SKM-1 treated with dmso at 0.1 percent for 144 hours (cell line): ENCODE data around the gene UBA6.
"Not testable (repeated sequence)": the region's sequence is repeated elsewhere in the genome, so short reads cannot be mapped to it uniquely, and the experiment has no call there.

ENCODE experiments used
- DNase-seq: peaks from one replicate; lab custom pipeline; 2025; ENCODE audit not compliant: unreplicated experiment; lab: John Stamatoyannopoulos, UW

UBA6 gene

DNA sequence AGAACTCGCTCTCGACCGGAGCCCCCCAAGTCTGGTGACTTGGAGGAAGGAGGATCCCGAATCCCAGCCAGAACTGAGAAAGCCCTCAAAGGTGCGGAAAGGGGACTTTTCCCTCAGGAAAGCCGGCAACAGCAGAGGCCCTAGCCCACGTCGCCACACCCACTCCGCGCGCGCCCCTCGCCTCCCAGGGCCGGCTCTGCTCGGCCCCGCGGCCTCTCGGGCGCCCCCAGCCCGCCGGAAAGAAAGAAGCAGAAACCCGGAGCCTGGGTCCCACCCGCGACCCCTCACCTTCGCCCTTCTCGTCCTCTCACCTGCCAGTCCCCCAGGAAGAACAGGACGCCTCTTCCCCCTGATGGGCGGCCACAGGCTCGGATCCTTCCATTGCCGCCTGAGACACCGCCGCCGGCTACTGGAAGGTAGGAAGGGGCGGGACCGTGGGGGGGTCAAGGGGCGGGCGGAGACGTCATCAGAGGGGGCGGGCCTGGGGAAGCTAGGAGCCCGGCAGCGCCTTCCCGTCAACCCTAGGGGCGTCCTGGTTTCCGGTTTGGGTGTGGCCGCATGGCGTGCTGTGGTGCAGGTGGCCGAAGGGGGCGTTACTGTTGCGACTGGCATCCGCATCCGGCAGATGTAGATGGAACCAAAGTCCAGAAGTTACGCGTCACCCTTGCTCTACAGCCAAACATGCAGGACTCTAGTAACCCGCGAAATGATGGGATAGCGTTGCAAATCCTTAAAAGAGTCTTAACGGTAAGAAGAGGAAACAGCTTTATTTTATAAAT lies at the start of gene UBA6:
TSS of gene UBA6 (minus strand) at position 418 of the 779 bp plus-strand sequence. CDS start at position 382, 36 bp downstream.
- peak; percentile 93 for DNase-seq

DNA sequence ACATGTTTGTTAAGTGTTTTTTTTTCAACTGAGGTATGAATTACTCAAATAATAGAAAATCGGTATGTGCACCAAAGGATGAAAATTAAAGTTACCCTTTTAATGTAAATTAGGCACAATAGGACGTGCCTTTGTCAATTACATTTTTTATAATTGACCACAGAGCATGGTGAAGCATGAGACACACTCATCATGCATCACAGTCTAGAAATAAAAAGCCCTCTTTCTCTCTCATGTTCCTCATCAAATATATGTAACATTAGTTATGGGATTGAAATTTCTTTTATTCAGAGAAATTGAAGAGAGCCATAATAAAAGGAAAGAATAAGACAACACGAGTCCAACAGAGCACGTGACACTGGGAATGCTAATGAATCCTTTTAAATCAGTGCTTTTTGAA lies 49.7 kb upstream of the UBA6 start:
- DNase-seq = no peak

DNA sequence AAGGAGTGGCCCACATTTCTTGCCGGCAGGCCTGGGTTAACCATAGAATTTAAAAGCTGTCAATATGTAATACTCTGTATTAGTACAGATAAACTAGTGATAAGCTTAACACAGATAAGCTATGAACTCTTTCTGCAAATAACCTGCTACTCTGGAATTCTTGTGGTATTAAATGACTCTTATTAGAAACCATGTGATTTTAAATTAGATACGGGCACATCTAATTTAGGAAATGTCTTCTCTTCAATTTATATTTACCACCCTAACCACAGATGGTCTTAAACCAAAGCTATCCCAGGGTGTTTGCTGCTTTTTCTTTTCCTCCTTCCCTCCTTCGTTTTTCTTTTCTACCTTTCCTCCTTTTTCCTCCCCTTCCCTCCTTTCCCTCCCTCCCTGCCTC lies 48.3 kb upstream of the UBA6 start:
- no peak for DNase-seq

DNA sequence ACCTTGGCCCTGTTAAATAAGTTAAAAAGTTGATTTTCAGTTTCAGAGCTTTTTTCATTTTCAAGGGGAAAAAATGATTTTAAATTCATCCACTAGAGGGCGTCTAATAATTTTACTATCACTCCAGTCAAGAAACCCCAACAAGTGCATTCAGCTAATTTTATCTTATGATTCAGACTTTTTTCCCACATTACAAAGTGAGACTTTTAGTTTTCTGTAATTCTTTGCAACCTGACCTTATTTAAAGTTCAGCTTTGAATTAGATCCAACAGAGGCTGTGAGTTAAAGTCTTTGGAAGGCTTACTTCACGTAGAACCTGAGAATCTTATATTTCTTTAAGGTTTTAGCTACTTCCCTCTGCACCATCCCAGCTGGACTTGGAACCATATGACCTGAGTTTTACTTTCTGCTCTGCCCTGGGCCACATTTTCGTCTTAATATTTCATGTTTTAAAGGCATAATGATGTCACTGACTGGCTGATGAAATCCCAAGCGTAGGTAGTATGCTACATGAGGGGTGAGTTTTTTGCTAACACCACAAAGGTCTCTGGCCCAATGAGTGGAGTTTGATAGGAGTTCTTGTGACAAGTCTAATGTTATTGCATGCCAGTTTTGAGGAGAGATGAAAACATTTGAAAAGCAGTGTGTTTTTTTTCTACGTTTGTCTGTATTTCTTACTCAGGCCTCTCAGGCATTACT lies 46.0 kb upstream of the UBA6 start:
- peak; percentile 49 for DNase-seq

DNA sequence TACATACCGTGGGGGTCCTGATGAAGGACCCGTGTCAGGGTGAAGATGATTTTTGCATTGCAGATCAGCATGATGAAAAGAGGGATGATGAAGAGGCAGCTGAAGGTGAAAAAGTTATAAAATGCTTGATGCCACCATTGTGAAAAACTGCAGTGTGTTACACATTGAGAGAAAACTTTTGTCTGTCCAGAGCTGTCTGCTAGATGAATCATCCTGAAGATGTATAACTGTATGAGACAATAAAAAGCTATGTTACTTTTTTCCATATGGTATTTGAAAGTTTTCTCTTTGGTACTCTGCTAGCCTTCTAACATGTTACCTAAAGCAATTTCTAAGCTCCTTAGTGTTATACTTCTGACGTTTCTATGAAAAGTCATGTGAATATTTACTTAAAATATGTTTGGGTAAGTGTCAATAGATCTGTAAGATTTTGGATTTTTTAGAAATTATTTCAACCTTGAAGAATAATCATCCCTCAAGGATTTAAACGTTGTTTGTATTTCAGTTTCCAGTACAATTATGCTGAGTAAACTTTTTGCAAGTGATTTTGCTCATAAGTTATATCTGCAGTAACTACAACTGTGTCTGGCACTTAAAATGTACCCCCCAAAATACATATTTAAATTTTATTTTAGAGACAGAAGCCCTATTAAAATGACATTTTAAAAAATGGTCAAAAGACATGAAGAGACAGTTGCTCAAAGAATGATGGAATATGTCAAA lies 43.8 kb upstream of the UBA6 start:
- no peak for DNase-seq

DNA sequence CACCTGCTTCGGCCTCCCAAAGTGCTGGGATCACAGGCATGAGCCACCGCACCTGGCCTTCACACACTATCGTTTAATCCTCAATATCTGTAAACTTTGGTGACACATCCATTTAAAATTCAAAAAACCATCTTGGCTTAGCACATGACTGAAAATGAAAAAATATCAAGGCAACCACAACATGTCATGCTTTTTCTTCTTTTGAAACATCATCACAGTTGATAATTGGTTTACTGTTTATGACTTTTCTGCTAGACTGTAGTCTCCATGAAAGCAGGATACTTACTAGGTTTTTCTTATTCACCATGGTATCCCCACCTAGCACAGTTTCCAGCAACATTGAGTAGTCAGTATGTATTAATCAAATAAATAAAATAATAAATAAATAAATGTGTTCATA lies 42.2 kb upstream of the UBA6 start:
- DNase-seq = no peak

DNA sequence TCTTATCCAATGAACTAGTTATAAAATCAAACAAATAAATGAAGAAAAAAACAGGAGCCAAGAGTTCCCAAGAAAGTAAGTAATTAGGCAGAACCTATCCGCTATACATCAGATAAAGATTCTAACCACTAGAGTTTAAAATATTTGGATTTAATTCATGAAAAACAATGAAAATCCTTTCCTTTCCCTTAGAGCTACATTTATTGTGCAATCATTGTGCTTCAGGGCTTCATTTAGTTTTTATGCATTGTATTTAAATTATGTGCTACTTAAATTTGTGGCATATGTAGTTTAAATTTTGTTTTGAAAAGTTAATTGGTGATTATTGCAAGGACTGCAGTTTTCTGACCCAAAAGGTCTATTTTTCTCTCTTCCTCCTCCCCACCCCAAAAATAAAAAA lies 35.3 kb upstream of the UBA6 start:
- DNase-seq = no peak

DNA sequence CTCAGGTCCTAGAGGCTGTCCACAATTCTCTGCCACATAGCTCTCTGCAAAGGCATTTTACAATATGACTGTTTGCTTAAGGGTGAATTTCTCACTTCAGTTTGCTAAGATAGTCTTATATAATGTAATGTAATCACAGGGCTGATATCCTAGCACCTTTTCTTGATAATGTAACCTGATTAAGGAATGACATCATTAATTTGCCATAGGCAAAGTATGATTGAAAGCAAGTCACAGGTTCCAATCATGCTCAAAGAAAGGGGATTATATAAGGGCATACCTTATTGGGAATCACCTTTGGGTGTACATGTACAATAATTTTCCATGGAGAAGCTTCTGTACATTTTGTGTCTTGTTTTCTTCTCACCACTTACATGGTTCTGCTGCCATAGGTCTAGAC lies 34.4 kb upstream of the UBA6 start:
- DNase-seq = no peak

DNA sequence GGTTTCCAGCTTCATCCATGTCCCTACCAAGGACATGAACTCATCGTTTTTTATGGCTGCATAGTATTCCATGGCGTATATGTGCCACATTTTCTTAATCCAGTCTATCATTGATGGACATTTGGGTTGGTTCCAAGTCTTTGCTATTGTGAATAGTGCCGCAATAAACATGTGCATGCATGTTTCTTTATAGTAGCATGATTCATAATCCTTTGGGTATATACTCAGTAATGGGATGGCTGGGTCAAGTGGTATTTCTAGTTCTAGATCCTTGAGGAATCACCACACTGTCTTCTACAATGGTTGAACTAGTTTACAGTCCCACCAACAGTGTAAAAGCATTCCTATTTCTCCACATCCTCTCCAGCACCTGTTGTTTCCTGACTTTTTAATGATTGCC lies 29.6 kb upstream of the UBA6 start:
- DNase-seq = not testable (repeated sequence)

DNA sequence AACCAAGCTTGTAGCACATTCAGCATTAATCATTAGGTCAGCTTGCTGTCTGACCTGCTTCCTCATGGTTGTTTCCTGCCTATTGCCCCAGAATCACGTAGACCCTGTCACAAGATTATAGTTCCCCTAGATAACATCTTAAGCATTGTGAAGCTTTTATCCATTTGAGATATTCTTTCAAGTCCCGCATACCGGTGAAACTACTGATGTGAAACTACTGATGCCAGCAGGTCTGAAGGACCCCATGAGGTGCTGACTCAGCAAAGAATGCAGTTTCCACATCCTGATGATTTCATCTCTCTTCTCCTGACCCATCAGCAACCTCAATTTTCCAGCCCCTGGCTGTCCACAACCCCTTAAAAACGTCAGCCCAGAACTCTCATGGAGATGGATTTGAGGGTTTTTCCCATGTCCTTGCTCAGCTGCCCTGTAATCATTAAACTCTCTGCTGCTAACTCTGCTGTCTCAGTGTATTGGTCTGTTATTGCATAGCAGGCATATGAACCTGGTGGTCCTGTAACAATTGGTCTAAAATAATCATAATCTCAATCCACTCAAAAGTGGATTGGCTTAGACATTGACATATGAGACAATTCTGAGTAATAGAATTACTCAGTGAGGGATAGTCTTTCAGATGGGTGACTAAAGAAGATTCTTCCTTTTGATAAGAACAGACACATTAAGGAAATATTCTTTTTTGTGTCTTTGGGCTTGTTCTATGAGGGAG lies 26.3 kb upstream of the UBA6 start:
- DNase-seq = no peak

DNA sequence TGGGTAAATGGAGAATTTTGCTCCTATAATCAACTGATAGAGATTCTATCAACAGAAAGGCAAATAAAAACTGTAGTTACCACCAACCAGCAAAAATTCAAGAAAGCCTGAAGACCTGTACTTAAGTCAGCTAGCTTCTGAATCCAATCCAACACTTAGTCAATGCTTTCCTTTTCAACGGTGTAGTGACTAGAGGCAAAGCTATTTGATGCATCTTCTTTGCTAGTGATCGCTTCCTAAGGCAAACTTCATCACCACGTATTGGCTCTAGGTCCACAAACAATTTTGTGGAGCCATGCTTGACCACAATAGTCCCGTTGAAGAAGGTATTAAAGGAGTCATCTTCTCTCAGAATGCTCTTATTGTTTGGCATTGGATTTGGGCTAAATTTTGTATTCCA lies 25.0 kb upstream of the UBA6 start:
- DNase-seq = no peak

DNA sequence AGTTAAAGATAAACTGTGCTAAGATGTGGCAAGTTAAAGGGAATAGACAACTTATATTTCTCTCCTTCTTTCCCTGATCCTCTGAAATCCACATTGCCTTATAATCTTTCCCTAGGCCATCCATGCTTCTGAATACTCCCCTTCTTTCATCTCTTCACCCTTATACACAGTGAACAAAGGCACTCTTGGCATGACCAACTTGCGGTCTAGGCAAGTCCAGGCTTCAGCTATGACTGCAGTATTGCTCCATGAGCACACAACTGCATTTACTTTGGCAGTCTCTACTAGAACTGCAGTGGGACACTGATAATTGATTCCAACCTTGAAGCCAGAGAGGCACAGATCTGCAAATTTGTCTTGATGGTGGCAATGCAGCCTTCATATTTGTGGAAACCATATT lies 24.2 kb upstream of the UBA6 start:
- DNase-seq = no peak

DNA sequence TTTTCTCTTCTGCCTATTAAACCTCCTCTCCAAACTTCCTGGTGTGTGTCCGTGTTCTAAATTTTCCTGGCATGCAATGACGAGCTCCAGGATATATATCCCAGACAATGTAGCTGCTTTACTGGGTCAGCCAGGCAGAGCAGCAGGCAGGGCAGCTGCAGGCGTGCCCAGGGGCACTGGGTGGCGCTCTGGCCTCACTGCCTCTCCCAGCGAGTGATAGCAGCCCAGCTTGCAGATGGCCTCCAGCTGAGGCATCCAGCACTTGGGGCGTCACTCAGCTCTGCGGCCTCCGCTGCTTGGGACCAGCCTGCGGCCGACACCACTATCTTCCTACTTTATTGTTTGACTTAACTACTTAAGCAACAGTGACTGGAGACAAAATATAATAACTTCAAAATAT lies 23.0 kb upstream of the UBA6 start:
- no peak for DNase-seq

DNA sequence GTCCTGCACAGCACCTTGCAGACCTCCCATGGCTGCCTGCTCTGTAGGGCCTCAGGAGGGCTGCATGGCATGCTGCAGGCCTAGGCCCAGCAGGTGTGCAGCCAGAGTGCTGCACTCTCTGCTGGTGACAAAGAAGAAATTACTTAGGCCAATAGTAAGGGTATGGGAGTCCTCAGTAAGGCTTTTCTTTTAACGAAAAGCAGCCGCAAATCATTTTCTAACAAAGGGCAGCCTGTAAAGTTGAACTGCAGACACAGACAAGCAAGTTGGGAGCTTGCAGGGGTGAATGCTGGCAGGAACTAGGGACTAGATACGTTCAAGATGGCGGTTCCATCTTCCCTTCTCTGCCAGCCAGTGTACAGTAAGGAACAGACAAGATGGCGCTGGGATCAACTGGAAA lies 22.4 kb upstream of the UBA6 start:
- DNase-seq = no peak

DNA sequence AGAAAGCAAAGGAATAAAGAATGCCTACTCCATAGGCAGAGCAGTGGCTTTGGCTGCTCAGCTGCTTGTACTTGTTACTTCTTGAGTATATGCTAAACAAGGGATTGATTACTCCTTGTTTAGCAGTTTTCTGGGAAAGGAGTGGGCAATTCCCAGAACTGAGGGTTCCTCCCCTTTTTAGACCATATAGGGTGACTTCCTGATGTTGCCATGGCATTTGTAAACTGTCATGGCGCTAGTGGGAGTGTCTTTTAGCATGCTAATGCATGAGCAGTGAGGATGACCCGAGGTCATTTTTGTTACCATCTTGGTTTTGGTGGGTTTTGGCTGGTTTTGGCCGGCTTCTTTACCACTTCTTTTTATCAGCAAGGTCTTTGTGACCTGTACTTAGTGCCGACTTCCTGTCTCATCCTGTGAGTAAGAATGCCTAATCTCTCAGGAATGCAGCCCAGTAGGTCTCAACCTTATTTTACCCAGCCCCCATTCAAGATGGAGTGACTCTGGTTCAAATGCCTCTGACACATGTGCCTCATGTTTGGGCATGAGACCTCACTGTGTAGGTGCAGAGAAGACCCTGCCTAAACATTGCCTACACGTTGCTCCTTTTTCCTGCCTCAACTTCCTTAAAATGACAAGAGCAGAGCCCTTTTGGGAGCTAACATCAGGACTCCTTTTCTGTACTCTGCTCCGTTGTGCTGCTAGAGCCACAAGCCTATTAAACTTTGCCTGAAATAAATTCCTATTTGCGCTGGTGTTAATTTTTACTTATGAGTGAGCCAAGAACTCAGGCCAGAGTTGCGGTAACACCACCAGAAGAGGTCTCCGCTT lies 21.0 kb upstream of the UBA6 start:
- no peak for DNase-seq

DNA sequence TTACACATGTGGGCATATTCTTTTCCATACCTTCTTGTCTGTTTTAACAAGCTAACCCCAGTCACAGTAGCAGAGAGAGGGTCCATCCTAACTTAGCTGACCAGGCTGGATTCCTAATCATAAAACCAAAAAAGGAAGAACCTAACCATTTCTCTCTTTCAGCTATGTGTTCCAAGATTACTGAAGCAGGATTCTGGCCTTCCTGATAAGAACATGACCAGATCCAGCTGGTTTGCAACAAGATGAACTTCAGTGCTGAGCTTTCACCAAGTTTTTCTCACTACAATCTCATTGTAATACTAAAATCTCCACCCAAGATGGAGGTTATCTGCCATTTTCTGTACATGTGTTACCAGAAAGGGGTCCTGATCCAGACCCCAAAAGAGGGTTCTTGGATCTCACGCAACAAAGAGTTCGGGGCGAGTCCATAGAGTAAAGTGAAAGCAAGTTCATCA lies 20.4 kb upstream of the UBA6 start:
- no peak for DNase-seq

DNA sequence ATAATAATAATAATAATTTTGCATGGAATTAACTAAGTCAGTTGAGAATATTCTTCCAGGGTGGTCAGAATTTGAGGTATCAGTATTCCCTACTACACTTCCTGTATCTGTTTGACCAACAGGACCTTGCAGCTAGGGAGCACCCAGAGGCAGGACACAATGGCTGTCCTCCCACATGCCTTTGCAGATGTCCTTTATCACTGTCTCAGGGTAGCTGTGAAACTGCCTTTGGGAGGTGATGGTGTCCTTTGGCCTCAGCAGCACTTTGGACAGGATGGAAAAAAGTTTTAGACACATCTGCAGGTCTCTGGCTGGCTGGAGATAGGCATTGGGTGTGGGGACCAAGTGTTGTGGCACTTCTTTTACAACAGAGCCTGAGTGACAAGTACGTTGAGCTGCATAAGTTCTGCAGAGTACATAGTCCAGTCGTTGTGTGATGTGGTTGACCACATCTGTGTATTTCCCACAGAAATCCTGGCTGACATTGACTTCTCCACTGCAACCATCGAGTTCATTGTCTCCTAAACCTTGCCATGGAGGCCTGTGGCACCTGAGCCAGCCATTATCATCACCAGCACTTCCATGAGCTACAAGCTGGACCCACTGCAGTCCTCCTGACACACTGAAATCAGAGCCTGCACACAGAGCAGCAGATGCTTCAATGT lies 19.1 kb upstream of the UBA6 start:
- no peak for DNase-seq

DNA sequence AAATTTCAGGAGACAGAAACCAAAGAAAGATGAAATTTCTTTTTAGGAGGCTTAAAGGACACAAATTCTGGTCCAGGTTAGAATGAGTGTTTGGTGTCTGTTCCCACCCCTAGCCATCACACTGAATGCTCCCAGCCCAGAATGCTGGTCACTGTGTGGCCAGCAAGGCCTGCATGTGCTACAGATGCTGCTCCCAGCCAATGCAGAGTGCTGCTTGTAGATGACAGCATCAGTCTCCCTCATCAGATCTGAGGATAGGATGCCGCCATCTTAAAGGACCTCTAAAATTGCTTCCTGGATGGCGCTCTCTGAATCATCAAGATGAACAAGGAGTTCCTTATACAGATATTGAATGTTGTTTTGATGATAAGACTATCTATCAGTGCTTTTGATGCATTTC lies 17.9 kb upstream of the UBA6 start:
- no peak for DNase-seq

DNA sequence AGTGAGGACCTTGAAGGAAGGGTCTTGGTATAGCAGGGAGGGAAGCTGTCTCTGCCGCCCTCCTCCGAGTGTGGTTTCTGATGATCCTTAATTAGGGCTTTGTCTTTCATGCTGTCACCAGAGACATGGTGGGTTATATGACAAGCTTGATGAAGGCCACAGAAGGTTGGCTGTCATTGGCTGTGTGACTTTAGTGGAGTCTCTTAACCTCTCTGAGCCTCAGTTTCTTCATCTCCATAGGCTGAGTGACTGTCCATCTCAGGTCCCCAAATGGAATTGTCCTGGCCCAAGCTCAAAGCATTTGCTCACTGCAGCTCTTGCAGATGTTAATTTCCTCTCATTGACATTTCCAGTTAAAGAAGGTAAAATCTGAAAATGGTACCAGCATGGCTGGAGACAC lies 16.6 kb upstream of the UBA6 start:
- DNase-seq = no peak

DNA sequence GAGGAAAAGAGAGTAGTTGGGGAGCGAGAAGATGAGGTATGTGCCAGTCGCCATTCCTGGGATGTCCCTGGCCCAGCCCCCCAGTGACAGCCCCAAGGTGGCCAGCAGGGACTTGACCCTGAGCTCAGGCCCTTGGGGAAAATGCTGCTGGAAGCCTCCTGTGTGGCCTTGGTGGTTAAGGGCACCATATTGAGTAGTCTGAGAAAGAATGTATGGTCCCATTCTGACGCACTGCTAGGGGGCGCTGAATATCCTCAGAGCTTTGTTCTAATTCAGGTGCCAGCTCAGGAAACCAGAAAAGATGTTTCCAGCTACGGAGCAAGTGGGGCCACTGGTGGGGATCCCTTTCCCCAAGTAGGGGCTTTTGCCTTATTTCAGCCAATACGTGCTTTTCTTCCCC lies 14.0 kb upstream of the UBA6 start:
- DNase-seq = no peak
